HG03558 (cell line): ENCODE results near the gene LGR4.
"Not testable (repeated sequence)": the region's sequence is repeated elsewhere in the genome, so short reads cannot be mapped to it uniquely, and the experiment has no call there.

ENCODE experiments used
- ATAC-seq: cut with Tn5 transposase; IDR thresholded peaks from one replicate; pipeline ENCODE4 v1.9.1; 2021; ENCODE audit warnings: moderate number of reproducible peaks; ENCODE audit not compliant: unreplicated experiment; ENCODE audit errors: extremely low read depth

LGR4 gene

GRCh38 chr11:27462543-27462942, 10.0 kb downstream of the LGR4 start:
- ATAC-seq = no peak

GRCh38 chr11:27460158-27460978, 12.2 kb downstream of the LGR4 start:
- no peak for ATAC-seq

- no peak for ATAC-seq
These were observed 13.4 kb downstream of the LGR4 start for GRCh38 chr11:27459191-27459590.

GRCh38 chr11:27458182-27458581, 14.4 kb downstream of the LGR4 start:
- ATAC-seq = no peak

- ATAC-seq = no peak
These were observed 15.7 kb downstream of the LGR4 start for GRCh38 chr11:27456795-27457329.

GRCh38 chr11:27456140-27456794, 16.3 kb downstream of the LGR4 start:
- no peak for ATAC-seq

GRCh38 chr11:27455667-27456066, 16.9 kb downstream of the LGR4 start:
- no peak for ATAC-seq

- no peak for ATAC-seq
These were observed 18.9 kb downstream of the LGR4 start for GRCh38 chr11:27453701-27454100.

GRCh38 chr11:27452147-27452546, 20.4 kb downstream of the LGR4 start:
- ATAC-seq = no peak

- ATAC-seq = no peak
These were observed 21.2 kb downstream of the LGR4 start for GRCh38 chr11:27451244-27451965.

- ATAC-seq = not testable (repeated sequence)
These were observed 24.4 kb downstream of the LGR4 start for GRCh38 chr11:27448184-27448540.

GRCh38 chr11:27447288-27448183, 25.1 kb downstream of the LGR4 start:
- ATAC-seq = no peak

GRCh38 chr11:27445625-27446024, 27.0 kb downstream of the LGR4 start:
- ATAC-seq = no peak

- ATAC-seq = no peak
These were observed 27.8 kb downstream of the LGR4 start for GRCh38 chr11:27444801-27445215.

- ATAC-seq = no peak
These were observed 28.7 kb downstream of the LGR4 start for GRCh38 chr11:27443746-27444507.

- no peak for ATAC-seq
These were observed 29.4 kb downstream of the LGR4 start for GRCh38 chr11:27443227-27443626.

- no peak for ATAC-seq
These were observed 32.5 kb downstream of the LGR4 start for GRCh38 chr11:27440090-27440489.

- ATAC-seq = no peak
These were observed 34.0 kb downstream of the LGR4 start for GRCh38 chr11:27438595-27438981.
